GM12878 (cell line): Measurements from ENCODE around the gene INTS6. TPM values are rescaled to one million over a fixed set of nuclear protein-coding genes. Genes with fewer than 3 reads are reported as not detected.
A peak's percentile ranks its signal among the peaks of the same experiment; 100 is the strongest.

Experiments
- ATAC-seq: fragments of 200-7000 bp; cut with Tn5 transposase; 3 replicates; pipeline ENCODE4 v1.9.1; 2020; ENCODE audit warnings: mild to moderate bottlenecking, moderate library complexity
- BruUV-seq: library from RNA; stranded (reverse); fragments of 400-500 nt; replicated peaks from 2 replicates; lab custom pipeline; 2021; lab: Mats Ljungman, UMichigan
- CTCF ChIA-PET: fragments of 300-600 bp; sonication (Branson Sonifier 250); formaldehyde crosslinking; extraction: SDS; loops from one replicate; lab custom pipeline; 2021; ENCODE audit warnings: inconsistent platforms; lab: Yijun Ruan, JAX
- POLR2A ChIA-PET: fragments of 350-600 bp; formaldehyde crosslinking; extraction: SDS; loops from one replicate; lab custom pipeline; 2021; ENCODE audit warnings: inconsistent platforms; lab: Charles Lee
- RAD21 ChIA-PET: fragments of 300-600 bp; sonication (Branson Sonifier 250); formaldehyde crosslinking; loops from one replicate; lab custom pipeline; 2023; ENCODE audit warnings: antibody characterized with exemption; ENCODE audit not compliant: unreplicated experiment; lab: Charles Lee
- SMC1A ChIA-PET: fragments of 300-600 bp; sonication (Branson Sonifier 250); formaldehyde crosslinking; loops from one replicate; lab custom pipeline; 2023; ENCODE audit not compliant: unreplicated experiment, uncharacterized antibody; lab: Charles Lee
- DNase-seq: peaks from one replicate; pipeline ENCODE4 v3.0.0-alpha.2; 2011; ENCODE audit warnings: low read depth, low spot score
- FAIRE-seq: peaks from 3 replicates; lab custom pipeline; 2011; peaks lifted over from hg19 to GRCh38; lab: Jason Lieb, UNC
- H2AFZ ChIP-seq: 2 replicates; pipeline ENCODE4 v1.6.0; 2011; ENCODE audit warnings: low read depth, low read length, control low read depth; ENCODE audit not compliant: control insufficient read depth
- H3K27ac ChIP-seq: 2 replicates; pipeline ENCODE4 v1.5.1; 2011; ENCODE audit warnings: control low read depth; ENCODE audit not compliant: control insufficient read depth, insufficient read depth
- H3K27me3 ChIP-seq, 2 experiments: replicated peaks in 1 of 2; 2 replicates each; pipeline versions ENCODE4 v1.6.0 to v1.6.1; 2011; ENCODE audit warnings: low read length in 1 of 2; ENCODE audit not compliant: control insufficient read depth in 2 of 2, insufficient read depth in 2 of 2
- H3K36me3 ChIP-seq, 2 experiments: 2 replicates each; pipeline ENCODE4 v1.5.1; 2011; ENCODE audit warnings: low read length in 1 of 2; ENCODE audit not compliant: control insufficient read depth in 2 of 2, insufficient read depth in 2 of 2
- H3K4me1 ChIP-seq: 2 replicates; pipeline ENCODE4 v1.6.1; 2011; ENCODE audit warnings: mild to moderate bottlenecking, low read length, moderate library complexity, mixed read lengths; ENCODE audit not compliant: control insufficient read depth, insufficient read depth
- H3K4me2 ChIP-seq: 2 replicates; pipeline ENCODE4 v1.6.0; 2011; ENCODE audit warnings: control low read depth; ENCODE audit not compliant: control insufficient read depth, insufficient read depth
- H3K4me3 ChIP-seq: fragments of 200-600 bp; sonication (generic); 2 replicates; pipeline ENCODE4 v1.5.1; 2016
- H3K79me2 ChIP-seq: 2 replicates; pipeline ENCODE4 v1.6.0; 2011; ENCODE audit warnings: low read length; ENCODE audit not compliant: control insufficient read depth, insufficient read depth
- H3K9ac ChIP-seq: 2 replicates; pipeline ENCODE4 v1.8.0; 2011; ENCODE audit warnings: low read length, control low read depth, mixed read lengths; ENCODE audit not compliant: control insufficient read depth, insufficient read depth
- H3K9me3 ChIP-seq: replicated peaks from 3 replicates; pipeline ENCODE4 v1.5.1; 2011; ENCODE audit warnings: mild to moderate bottlenecking, low read length; ENCODE audit not compliant: control insufficient read depth, insufficient read depth
- H4K20me1 ChIP-seq: 2 replicates; pipeline ENCODE4 v1.6.0; 2011; ENCODE audit not compliant: control insufficient read depth, insufficient read depth
- DPF2 ChIP-seq: fragments of 450-650 bp; IDR thresholded peaks from 2 replicates; pipeline ENCODE4 v1.6.1; 2017; ENCODE audit warnings: mild to moderate bottlenecking
- POLR2AphosphoS5 ChIP-seq: IDR thresholded peaks from 2 replicates; pipeline ENCODE4 v1.6.1; 2011; ENCODE audit warnings: mild to moderate bottlenecking, low read length, inconsistent platforms
- RAD21 ChIP-seq: IDR thresholded peaks from 2 replicates; pipeline ENCODE4 v1.6.1; 2011; ENCODE audit warnings: mild to moderate bottlenecking, low read depth, low read length, moderate library complexity; ENCODE audit not compliant: insufficient read depth
- ZNF207 ChIP-seq: fragments of 450-650 bp; IDR thresholded peaks from 2 replicates; pipeline ENCODE4 v1.6.1; 2014; ENCODE audit warnings: antibody characterized with exemption, mild to moderate bottlenecking, borderline replicate concordance
- WGBS: methylation state at CpG from one replicate; pipeline ENCODE4 v1.1.6; 2016; ENCODE audit warnings: low lambda C conversion rate; ENCODE audit not compliant: insufficient replicate concordance, insufficient coverage; ENCODE audit errors: missing lambda C conversion rate; 5-methylcytosine and 5-hydroxymethylcytosine counted together
- in situ Hi-C: fragments of 300-500 bp; cut with MboI; formaldehyde crosslinking; loops from 9 replicates; pipeline ENCODE4 v1.14.3; 2018; ENCODE audit warnings: mixed read lengths
- intact Hi-C: fragments of 100-400 bp; cut with micrococcal nuclease; formaldehyde crosslinking; loops from one replicate; pipeline ENCODE4 v1.14.2; 2022; ENCODE audit not compliant: unreplicated experiment
- polyA plus RNA-seq, 11 experiments: library from polyadenylated mRNA; depleted of rRNA in 4 of 11; unstranded in 6 of 11; stranded (reverse) in 5 of 11; fragments of >200 nt; fragmentation: Nextera tagmentation in 4 of 11; fragmentation: Illumina TruSeq in 1 of 11; extraction: Ambion mirVana in 4 of 11; extraction: Trizol in 1 of 11; gene quantifications; 1 replicate in 1 of 11; 2 replicates in 10 of 11; pipeline versions ENCODE4 v1.2.1 to v1.2.3, GENCODE V29; 2011 to 2016; ENCODE audit warnings: inconsistent platforms in 2 of 11, missing spikeins in 2 of 11, low read depth in 1 of 11
- total RNA-seq, 4 experiments: library from RNA; depleted of rRNA in 3 of 4; stranded (reverse); fragments of >200 nt in 3 of 4; fragmentation: Illumina TruSeq in 1 of 4; extraction: Trizol in 1 of 4; gene quantifications; 2 replicates each; pipeline versions ENCODE4 v1.2.1 to v1.2.3, GENCODE V29; 2013 to 2021

Gene INTS6
- total and polyA plus RNA-seq, 10 of the 15 experiments (the other 5 are each of a cell fraction or from before 2014, with no cell fraction given), result 7.2 to 57.7 (median 30.9) TPM

DNA sequence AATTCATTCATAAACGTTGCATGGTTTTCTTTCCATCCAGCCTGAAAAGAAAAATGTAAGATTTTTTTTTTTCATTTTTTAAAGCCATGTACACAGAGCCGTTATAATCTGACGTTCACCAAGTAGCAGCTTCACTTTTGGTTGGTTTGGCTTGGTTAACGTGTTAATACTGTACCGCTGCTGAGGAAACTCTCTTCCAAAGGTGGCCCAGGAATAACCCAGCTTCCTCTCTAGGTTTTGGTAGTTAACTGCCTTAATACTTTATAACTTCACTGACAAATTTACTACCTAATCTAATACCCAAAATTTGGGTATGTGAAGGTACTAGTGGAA lies 1.7 kb downstream of the INTS6 start:
- under 1% methylated on average over 5 of the region's 5 CpGs for WGBS
- POLR2A ChIA-PET, result interaction anchor here (0.5 to 1.5 kb wide), 4 partner anchors 101 to 352 kb away, joined by 3 to 6 read pairs (median 4); no protein-coding TSS in a partner anchor
- DNase-seq, result no peak
- no peaks in the 10 kb centered on the region for H3K27me3 ChIP-seq
- RAD21 ChIA-PET, result interaction anchor here (0.8 to 2.6 kb wide), 2 partner anchors 164 to 346 kb away, joined by 3 to 12 read pairs; no protein-coding TSS in a partner anchor
- peak overlapping the region; percentile 92 for H3K9ac ChIP-seq
- peak overlapping the region; percentile 65 for H3K4me3 ChIP-seq
- peak overlapping the region; percentile 62 for H2AFZ ChIP-seq
- H3K79me2 ChIP-seq, result peaks cover 40% of the 10 kb centered on the region
- no peak for ATAC-seq
- H3K9me3 ChIP-seq, result no peaks in the 10 kb centered on the region; the same call in 2 of the 3 replicates
- H4K20me1 ChIP-seq, result no peaks in the 10 kb centered on the region
- TSS peak; percentile 67 for BruUV-seq
- CTCF ChIA-PET, result interaction anchor here (0.7 to 3.2 kb wide), 7 partner anchors 16 to 346 kb away, joined by 3 to 22 read pairs (median 3); no protein-coding TSS in a partner anchor
- H3K4me2 ChIP-seq, result peak overlapping the region; percentile 82
- TF ChIP-seq RAD21 (no peak), ZNF207 (no peak)
- SMC1A ChIA-PET, result interaction anchor here (0.7 to 1.7 kb wide), 5 partner anchors 19 to 251 kb away, joined by 3 to 5 read pairs (median 3); no protein-coding TSS in a partner anchor
- peak overlapping the region; percentile 97 for H3K27ac ChIP-seq
- H3K4me1 ChIP-seq, result peaks cover 5% of the 10 kb centered on the region; the same call in 1 of the 2 replicates
- intact Hi-C loops, result loop anchor here (5.0 kb wide), 2 partner anchors 111 to 261 kb away; no protein-coding TSS in a partner anchor
- FAIRE-seq, result peak; percentile 72
- H3K36me3 ChIP-seq, result peaks cover 0 to 9% of the 10 kb centered on the region in 2 experiments; a peak in 2 of 4 replicates
- in situ Hi-C loops, result loop anchor here (10.0 kb wide), 1 partner anchor 134 kb away; the partner anchor contains the start of gene WDFY2

DNA sequence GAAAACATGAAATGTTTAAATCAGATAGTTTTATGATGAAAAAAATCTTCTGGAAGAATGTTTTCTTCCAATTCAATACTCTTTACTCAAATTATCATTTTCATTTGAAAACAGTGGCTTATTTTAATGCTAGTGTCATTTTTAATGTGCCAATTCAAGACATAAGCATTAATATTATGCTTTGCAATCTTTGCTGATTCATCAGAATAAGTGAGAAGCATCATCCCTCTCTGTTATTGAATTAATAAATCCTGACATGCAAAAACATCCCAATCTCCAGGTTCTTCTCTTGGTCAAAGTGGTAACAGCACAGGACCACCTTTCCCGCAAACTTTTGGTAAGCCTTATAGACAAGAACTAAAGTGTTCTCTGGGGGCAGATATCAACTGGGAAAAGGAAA lies 3.8 kb downstream of the INTS6 start:
- CTCF ChIA-PET, result interaction anchor here (3.2 kb wide), 1 partner anchor 348 kb away, joined by 22 read pairs; no protein-coding TSS in a partner anchor
- ATAC-seq (no peak), DNase-seq (no peak), FAIRE-seq (no peak)
- in situ Hi-C loops, result no loop called here
- Histone ChIP-seq H3K9me3 (no peaks in the 10 kb centered on the region), H3K4me3 (0 out of 2 replicates have a peak overlapping the region, but pooled peaks have one; percentile 65), H3K4me1 (no peaks in the 10 kb centered on the region), H3K36me3 (peaks cover 0 to 7% of the 10 kb centered on the region in 2 experiments; a peak in 1 of 4 replicates), H3K79me2 (peaks cover 31% of the 10 kb centered on the region), H3K27ac (no peak overlapping the region), H3K9ac (no peak overlapping the region), H2AFZ (no peak overlapping the region), H4K20me1 (no peaks in the 10 kb centered on the region), H3K27me3 (no peaks in the 10 kb centered on the region), H3K4me2 (no peak overlapping the region)
- 94% methylated on average over 1 of the region's 1 CpG for WGBS
- no peak for TF ChIP-seq DPF2
- TF ChIP-seq POLR2AphosphoS5, result 0 out of 2 replicates have a peak, but pooled peaks have one; percentile 49
- intact Hi-C loops, result no loop called here
- BruUV-seq, result no TSS peak
- RAD21 ChIA-PET, result interaction anchor here (2.6 kb wide), 1 partner anchor 349 kb away, joined by 12 read pairs; no protein-coding TSS in a partner anchor
- POLR2A ChIA-PET, result no interaction called here
- SMC1A ChIA-PET, result interaction anchor here (1.1 kb wide), 1 partner anchor 9 kb away, joined by 6 read pairs; no protein-coding TSS in a partner anchor
